GM13977 (cell line): ENCODE measurements around the gene PGLYRP1.

Experiments
- DNase-seq: peaks from one replicate; pipeline ENCODE4 v3.0.0; 2012; ENCODE audit warnings: low spot score
- CTCF ChIP-seq: IDR thresholded peaks from 2 replicates; pipeline ENCODE4 v1.5.1; 2012; ENCODE audit warnings: mild to moderate bottlenecking, control low read depth; ENCODE audit not compliant: insufficient read depth; ENCODE audit errors: extremely low read depth, missing control alignments
- in situ Hi-C: fragments of 300-500 bp; cut with MboI; formaldehyde crosslinking; loops from one replicate; pipeline ENCODE4 v1.12.0; 2022; ENCODE audit warnings: low sequenced_read_pairs, low pct_unique_long_range_greater_than_20kb, mixed read lengths, inconsistent platforms; ENCODE audit not compliant: unreplicated experiment

PGLYRP1 gene

GRCh38 chr19:46022431-46023310 lies at the start of gene PGLYRP1:
Gene PGLYRP1 (minus strand): TSS chr19:46023053. CDS start chr19:46023021, 32 bp downstream.
- in situ Hi-C loops = loop anchor here (10.0 kb wide), 1 partner anchor 242 kb away; no protein-coding TSS in a partner anchor
- no peak for TF ChIP-seq CTCF
- no peak for DNase-seq

GRCh38 chr19:46069806-46070341 lies 47.0 kb upstream of the PGLYRP1 start:
- no peak for DNase-seq
- TF ChIP-seq CTCF = no peak
- in situ Hi-C loops = no loop called here

GRCh38 chr19:46068345-46069258 lies 45.7 kb upstream of the PGLYRP1 start:
- in situ Hi-C loops = no loop called here
- TF ChIP-seq CTCF = no peak
- no peak for DNase-seq

- DNase-seq = no peak
- no peak for TF ChIP-seq CTCF
- in situ Hi-C loops = no loop called here
Measured at GRCh38 chr19:46067691-46068090, 44.8 kb upstream of the PGLYRP1 start.

- no peak for TF ChIP-seq CTCF
Measured at GRCh38 chr19:46066471-46066870, 43.6 kb upstream of the PGLYRP1 start.

GRCh38 chr19:46065486-46066071 lies 42.7 kb upstream of the PGLYRP1 start:
- no peak for DNase-seq
- no peak for TF ChIP-seq CTCF
- in situ Hi-C loops = no loop called here

More at GRCh38 chr19:46066471-46066870, 43.6 kb upstream of the PGLYRP1 start:
- DNase-seq = no peak
- in situ Hi-C loops = no loop called here
